PC-9 (cell line): ENCODE measurements around the gene TMEM217. TPM values are rescaled to one million over a fixed set of nuclear protein-coding genes. Genes with fewer than 3 reads are reported as not detected.

Source experiments
- BruUV-seq: library from RNA; stranded (reverse); fragments of 400-500 nt; replicated peaks from 2 replicates; lab custom pipeline; 2021; lab: Mats Ljungman, UMichigan
- CTCF ChIA-PET: fragments of 300-600 bp; sonication (Branson Sonifier 250); formaldehyde crosslinking; loops from one replicate; lab custom pipeline; 2022; ENCODE audit warnings: antibody characterized with exemption; lab: Charles Lee
- POLR2A ChIA-PET: fragments of 300-600 bp; sonication (Branson Sonifier 250); formaldehyde crosslinking; loops from one replicate; lab custom pipeline; 2022; ENCODE audit warnings: antibody characterized with exemption; ENCODE audit not compliant: unreplicated experiment; lab: Charles Lee
- DNase-seq, 2 experiments: peaks; one replicate each; pipeline versions ENCODE4 v3.0.0 to v3.0.0-alpha.2; 2015 to 2022; ENCODE audit warnings: mixed read lengths in 1 of 2
- H2AFZ ChIP-seq: fragments of 200-600 bp; sonication (generic); 2 replicates; pipeline ENCODE4 v1.8.1; 2017; ENCODE audit warnings: antibody characterized with exemption
- H3F3A ChIP-seq: fragments of 200-600 bp; sonication (generic); 2 replicates; pipeline ENCODE4 v1.8.1; 2017; ENCODE audit warnings: antibody characterized with exemption, mild to moderate bottlenecking, low read depth; ENCODE audit not compliant: insufficient read depth
- H3K27ac ChIP-seq: fragments of 200-600 bp; sonication (generic); 2 replicates; pipeline ENCODE4 v1.6.1; 2016; ENCODE audit warnings: mixed run types
- H3K27me3 ChIP-seq: fragments of 200-600 bp; sonication (generic); 2 replicates; pipeline ENCODE4 v1.6.1; 2016; ENCODE audit warnings: low read depth, mixed run types; ENCODE audit not compliant: insufficient read depth
- H3K36me3 ChIP-seq: fragments of 200-600 bp; sonication (generic); 2 replicates; pipeline ENCODE4 v1.6.1; 2016; ENCODE audit warnings: low read depth, mixed run types
- H3K4me1 ChIP-seq: fragments of 200-600 bp; sonication (generic); replicated peaks from 2 replicates; pipeline ENCODE4 v1.6.1; 2016; ENCODE audit warnings: mixed run types; ENCODE audit not compliant: insufficient read depth
- H3K4me2 ChIP-seq: fragments of 200-600 bp; sonication (generic); 2 replicates; pipeline ENCODE4 v1.6.1; 2017; ENCODE audit warnings: mixed run types
- H3K4me3 ChIP-seq: fragments of 200-600 bp; sonication (generic); 2 replicates; pipeline ENCODE4 v1.6.1; 2016; ENCODE audit warnings: mixed run types
- H3K79me2 ChIP-seq: fragments of 200-600 bp; sonication (generic); 2 replicates; pipeline ENCODE4 v1.6.1; 2017; ENCODE audit warnings: low read depth, mixed run types
- H3K9me2 ChIP-seq: fragments of 200-600 bp; sonication (generic); 2 replicates; pipeline ENCODE4 v1.8.1; 2017; ENCODE audit warnings: mild to moderate bottlenecking; ENCODE audit not compliant: insufficient read depth
- H3K9me3 ChIP-seq: fragments of 200-600 bp; sonication (generic); 2 replicates; pipeline ENCODE4 v1.8.1; 2016; ENCODE audit warnings: low read depth; ENCODE audit not compliant: insufficient read depth
- H4K20me1 ChIP-seq: fragments of 200-600 bp; sonication (generic); 2 replicates; pipeline ENCODE4 v1.8.1; 2017; ENCODE audit not compliant: insufficient read depth
- EZH2 ChIP-seq: fragments of 200-600 bp; sonication (generic); IDR thresholded peaks from 2 replicates; pipeline ENCODE4 v1.8.0; 2017; ENCODE audit warnings: antibody characterized with exemption, low read depth
- intact Hi-C: fragments of 100-400 bp; cut with micrococcal nuclease; formaldehyde crosslinking; loops from one replicate; pipeline ENCODE4 v1.10.0; 2022; ENCODE audit not compliant: unreplicated experiment
- total RNA-seq: library from RNA; stranded (reverse); gene quantifications from 2 replicates; pipeline ENCODE4 v1.2.3, GENCODE V29; 2021
- TF ChIP-seq, protein P1 (sequence below): fragments of 200-600 bp; sonication (generic); conservative IDR thresholded peaks from 2 replicates; pipeline ENCODE4 v1.6.1; 2017; ENCODE audit warnings: mixed run types, antibody characterized with exemption, mild to moderate bottlenecking, moderate library complexity

Gene TMEM217
- total RNA-seq, 1 experiment from 2014 or later: 4.9 TPM

DNA sequence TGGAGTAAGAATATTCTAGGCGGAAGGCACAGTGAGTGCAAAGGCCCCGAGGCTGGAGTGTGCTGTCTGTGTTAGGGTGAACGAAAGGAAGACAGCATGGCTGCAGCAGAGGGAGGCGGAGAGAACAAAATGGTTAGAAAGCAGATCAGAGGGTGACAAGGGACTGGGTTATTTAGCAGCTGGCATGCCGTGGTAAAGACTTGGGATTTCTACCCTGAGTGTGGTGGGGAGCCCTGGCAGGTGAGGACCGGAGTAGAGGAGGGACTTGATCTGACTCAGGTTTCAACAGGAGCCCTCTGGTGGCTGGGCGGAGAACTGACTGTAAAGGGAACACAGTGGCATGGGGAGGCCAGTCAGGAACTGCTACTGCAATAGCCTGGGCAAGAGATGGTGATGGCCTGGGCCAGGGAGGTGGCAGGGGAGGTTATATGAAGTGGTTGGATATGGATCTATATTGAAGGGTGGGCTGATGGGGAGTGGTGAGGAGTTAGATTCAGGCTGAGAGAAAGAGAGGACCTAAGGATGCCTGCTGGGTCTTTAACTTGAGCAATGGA is 50.0 kb downstream of the TMEM217 start:
- intact Hi-C loops: loop anchor here (1.0 to 10.0 kb wide), 3 partner anchors 105 to 323 kb away; partner anchors contain the start of gene C6orf89
- Histone ChIP-seq H2AFZ (no peak overlapping the region), H4K20me1 (no peaks in the 10 kb centered on the region), H3K9me2 (no peaks in the 10 kb centered on the region), H3K36me3 (no peaks in the 10 kb centered on the region), H3K9me3 (no peaks in the 10 kb centered on the region), H3K27ac (no peak overlapping the region), H3K27me3 (no peaks in the 10 kb centered on the region), H3F3A (peaks cover 10% of the 10 kb centered on the region; the same call in 1 of the 2 replicates), H3K4me3 (no peak overlapping the region), H3K4me2 (no peak overlapping the region), H3K79me2 (no peaks in the 10 kb centered on the region), H3K4me1 (peaks cover 33% of the 10 kb centered on the region)
- DNase-seq: peak; percentile 68 to 84
- no TSS peak for BruUV-seq
- ChIA-PET CTCF (interaction anchor here (0.6 to 0.9 kb wide), 3 partner anchors 35 to 488 kb away, joined by 3 to 4 read pairs (median 3); no protein-coding TSS in a partner anchor), POLR2A (no interaction called here)
- no peak for TF ChIP-seq EZH2
- TF ChIP-seq, protein P1, sequence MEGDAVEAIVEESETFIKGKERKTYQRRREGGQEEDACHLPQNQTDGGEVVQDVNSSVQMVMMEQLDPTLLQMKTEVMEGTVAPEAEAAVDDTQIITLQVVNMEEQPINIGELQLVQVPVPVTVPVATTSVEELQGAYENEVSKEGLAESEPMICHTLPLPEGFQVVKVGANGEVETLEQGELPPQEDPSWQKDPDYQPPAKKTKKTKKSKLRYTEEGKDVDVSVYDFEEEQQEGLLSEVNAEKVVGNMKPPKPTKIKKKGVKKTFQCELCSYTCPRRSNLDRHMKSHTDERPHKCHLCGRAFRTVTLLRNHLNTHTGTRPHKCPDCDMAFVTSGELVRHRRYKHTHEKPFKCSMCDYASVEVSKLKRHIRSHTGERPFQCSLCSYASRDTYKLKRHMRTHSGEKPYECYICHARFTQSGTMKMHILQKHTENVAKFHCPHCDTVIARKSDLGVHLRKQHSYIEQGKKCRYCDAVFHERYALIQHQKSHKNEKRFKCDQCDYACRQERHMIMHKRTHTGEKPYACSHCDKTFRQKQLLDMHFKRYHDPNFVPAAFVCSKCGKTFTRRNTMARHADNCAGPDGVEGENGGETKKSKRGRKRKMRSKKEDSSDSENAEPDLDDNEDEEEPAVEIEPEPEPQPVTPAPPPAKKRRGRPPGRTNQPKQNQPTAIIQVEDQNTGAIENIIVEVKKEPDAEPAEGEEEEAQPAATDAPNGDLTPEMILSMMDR: peak; percentile 91

DNA sequence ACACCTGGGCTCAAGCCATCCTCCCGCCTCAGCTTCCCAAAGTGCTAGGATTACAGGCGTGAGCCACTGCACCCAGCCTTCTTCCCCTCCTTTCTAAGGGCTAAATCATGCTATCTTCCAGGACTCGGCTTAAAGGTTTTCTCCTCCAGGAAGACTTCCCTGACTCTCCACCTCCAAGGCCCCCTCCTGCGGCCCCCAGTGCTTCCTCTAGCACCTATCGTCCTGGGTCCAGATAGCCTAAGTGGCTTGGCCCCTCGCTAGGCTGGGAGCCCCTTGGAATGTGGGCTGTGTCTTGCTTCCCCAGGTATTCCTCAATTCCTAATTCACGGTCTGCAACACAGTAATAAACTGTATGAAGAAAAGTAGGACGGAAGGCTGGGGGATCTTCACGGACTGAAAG is 51.3 kb downstream of the TMEM217 start:
- Histone ChIP-seq H2AFZ (no peak overlapping the region), H3K4me1 (peaks cover 47% of the 10 kb centered on the region), H3K4me3 (no peak overlapping the region), H3K27me3 (no peaks in the 10 kb centered on the region), H3K36me3 (no peaks in the 10 kb centered on the region), H3K27ac (no peak overlapping the region), H3K9me2 (no peaks in the 10 kb centered on the region), H3K9me3 (no peaks in the 10 kb centered on the region), H4K20me1 (no peaks in the 10 kb centered on the region), H3K4me2 (no peak overlapping the region), H3K79me2 (no peaks in the 10 kb centered on the region), H3F3A (peaks cover 21% of the 10 kb centered on the region; the same call in 1 of the 2 replicates)
- CTCF ChIA-PET: no interaction called here
- no peak for DNase-seq
- intact Hi-C loops: loop anchor here (5.0 to 10.0 kb wide), 2 partner anchors 111 to 322 kb away; partner anchors contain the start of gene C6orf89
- BruUV-seq: no TSS peak
- TF ChIP-seq EZH2: no peak
- TF ChIP-seq, protein P1: no peak
- POLR2A ChIA-PET: no interaction called here

DNA sequence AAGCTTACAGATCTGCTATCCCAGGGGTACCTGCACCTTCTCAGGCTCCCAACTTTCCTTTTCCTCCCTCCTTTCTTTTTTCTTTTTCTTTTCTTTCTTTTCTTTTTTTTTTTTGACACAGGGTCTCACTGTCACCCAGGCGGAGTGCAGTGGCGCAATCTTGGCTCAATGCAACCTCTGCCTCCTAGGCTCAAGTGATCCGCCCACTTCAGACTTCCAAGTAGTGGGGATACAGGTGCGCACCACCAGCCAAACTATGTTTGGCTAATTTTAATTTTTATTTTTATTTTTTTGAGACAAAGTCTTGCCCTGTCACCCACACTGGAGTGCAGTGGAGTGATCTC is 52.0 kb downstream of the TMEM217 start:
- POLR2A ChIA-PET: no interaction called here
- intact Hi-C loops: loop anchor here (5.0 to 10.0 kb wide), 2 partner anchors 111 to 321 kb away; partner anchors contain the start of gene C6orf89

More for the DNA sequence above, 52.0 kb downstream of the TMEM217 start:
- DNase-seq: no peak
- BruUV-seq: no TSS peak
- H3K27ac ChIP-seq: no peak overlapping the region
- no peaks in the 10 kb centered on the region for H3K9me3 ChIP-seq
- H2AFZ ChIP-seq: no peak overlapping the region
- CTCF ChIA-PET: interaction anchor here (0.6 kb wide), 1 partner anchor 49 kb away, joined by 3 read pairs; no protein-coding TSS in a partner anchor
- no peaks in the 10 kb centered on the region for H4K20me1 ChIP-seq
- H3F3A ChIP-seq: peaks cover 21% of the 10 kb centered on the region; the same call in 1 of the 2 replicates
- H3K9me2 ChIP-seq: no peaks in the 10 kb centered on the region
- no peaks in the 10 kb centered on the region for H3K79me2 ChIP-seq
- H3K4me3 ChIP-seq: no peak overlapping the region
- H3K27me3 ChIP-seq: no peaks in the 10 kb centered on the region
- peaks cover 49% of the 10 kb centered on the region for H3K4me1 ChIP-seq
- no peak overlapping the region for H3K4me2 ChIP-seq
- no peaks in the 10 kb centered on the region for H3K36me3 ChIP-seq
- TF ChIP-seq, protein P1: no peak
- TF ChIP-seq EZH2: no peak
